HepG2 (cell line): ENCODE results near the gene RCN1. TPM values are rescaled to one million over a fixed set of nuclear protein-coding genes. Genes with fewer than 3 reads are reported as not detected.

ENCODE experiments used
- ATAC-seq: fragments of 200-7000 bp; cut with Tn5 transposase; 3 replicates; pipeline ENCODE4 v1.9.1; 2020; ENCODE audit warnings: mild to moderate bottlenecking, moderate library complexity
- BruUV-seq: library from RNA; stranded (reverse); fragments of 400-500 nt; replicated peaks from 2 replicates; lab custom pipeline; 2021; lab: Mats Ljungman, UMichigan
- CTCF ChIA-PET: fragments of 300-600 bp; formaldehyde crosslinking; extraction: SDS; loops from one replicate; lab custom pipeline; 2021; ENCODE audit warnings: low total read pairs, inconsistent platforms, low intra/inter-chr PET ratio; lab: Yijun Ruan, JAX
- POLR2A ChIA-PET: fragments of 350-600 bp; sonication (Branson Sonifier 250); formaldehyde crosslinking; loops from one replicate; lab custom pipeline; 2020; ENCODE audit warnings: antibody characterized with exemption, inconsistent platforms; lab: Yijun Ruan, JAX
- DNase-seq: peaks from one replicate; pipeline ENCODE4 v3.0.0-alpha.2; 2015; ENCODE audit warnings: low spot score
- FAIRE-seq: peaks from 3 replicates; lab custom pipeline; 2011; peaks lifted over from hg19 to GRCh38; lab: Jason Lieb, UNC
- H2AFZ ChIP-seq: one replicate; pipeline ENCODE4 v1.6.1; 2011; ENCODE audit warnings: low read length, inconsistent platforms
- H3K27ac ChIP-seq: fragments of 300-600 bp; 3 replicates; pipeline ENCODE4 v1.8.0; 2011; ENCODE audit warnings: mixed run types, mild to moderate bottlenecking, mixed read lengths, low read length, inconsistent platforms; ENCODE audit not compliant: insufficient read depth; ENCODE audit errors: extremely low read length
- H3K27me3 ChIP-seq, 2 experiments: fragments of 200-600 bp in 1 of 2; 2 replicates in 1 of 2; 3 replicates in 1 of 2; pipeline versions ENCODE4 v1.6.0 to v1.8.0; 2011; ENCODE audit warnings: low read length in 2 of 2, mild to moderate bottlenecking in 2 of 2, moderate library complexity in 2 of 2, inconsistent platforms in 1 of 2; ENCODE audit not compliant: insufficient read depth in 2 of 2, control insufficient read depth in 1 of 2
- H3K36me3 ChIP-seq, 2 experiments: fragments of 200-600 bp in 1 of 2; replicated peaks in 1 of 2; 2 replicates in 1 of 2; 3 replicates in 1 of 2; pipeline versions ENCODE4 v1.5.1 to v1.8.0; 2011; ENCODE audit warnings: low read length in 2 of 2, inconsistent platforms in 1 of 2; ENCODE audit not compliant: insufficient read depth in 2 of 2, control insufficient read depth in 1 of 2
- H3K4me1 ChIP-seq: 2 replicates; pipeline ENCODE4 v1.5.1; 2012; ENCODE audit warnings: low read length, inconsistent platforms; ENCODE audit not compliant: insufficient read depth
- H3K4me2 ChIP-seq: 2 replicates; pipeline ENCODE4 v1.6.0; 2011; ENCODE audit warnings: low read depth, low read length, inconsistent platforms
- H3K4me3 ChIP-seq, 3 experiments: fragments of 200-600 bp in 1 of 3; sonication (generic), shearing (Covaris generic) in 1 of 3; replicated peaks in 1 of 3; 2 replicates each; pipeline ENCODE4 v1.5.1; 2011 to 2016; ENCODE audit warnings: low read length in 3 of 3, inconsistent platforms in 2 of 3, low read depth in 2 of 3, mild to moderate bottlenecking in 2 of 3, control low read depth in 1 of 3, mixed read lengths in 1 of 3; ENCODE audit not compliant: insufficient read depth in 1 of 3
- H3K79me2 ChIP-seq: one replicate; pipeline ENCODE4 v1.6.1; 2011; ENCODE audit warnings: low read length, inconsistent platforms; ENCODE audit not compliant: insufficient read depth
- H3K9ac ChIP-seq: 2 replicates; pipeline ENCODE4 v1.6.0; 2011; ENCODE audit warnings: mild to moderate bottlenecking, low read depth, low read length, inconsistent platforms; ENCODE audit not compliant: insufficient read depth
- H3K9me3 ChIP-seq: 2 replicates; pipeline ENCODE4 v1.5.1; 2012; ENCODE audit warnings: mild to moderate bottlenecking, low read length
- H4K20me1 ChIP-seq: 2 replicates; pipeline ENCODE4 v1.6.0; 2011; ENCODE audit warnings: inconsistent platforms, mild to moderate bottlenecking, low read length, moderate library complexity; ENCODE audit not compliant: insufficient read depth
- BRD4 ChIP-seq: sonication (generic); formaldehyde crosslinking; IDR thresholded peaks from 2 replicates; pipeline ENCODE4 v1.4.0; 2020; ENCODE audit warnings: missing genetic modification reagents
- DR1 ChIP-seq: sonication (generic); formaldehyde crosslinking; IDR thresholded peaks from 2 replicates; pipeline ENCODE4 v1.8.0; 2021; ENCODE audit warnings: mild to moderate bottlenecking, missing genetic modification reagents, inconsistent platforms
- ETV6 ChIP-seq: sonication (generic); formaldehyde crosslinking; conservative IDR thresholded peaks from 2 replicates; pipeline ENCODE4 v1.4.0; 2020; ENCODE audit warnings: missing genetic modification reagents
- HMG20A ChIP-seq: IDR thresholded peaks from 2 replicates; pipeline ENCODE4 v1.6.1; 2016; ENCODE audit warnings: borderline replicate concordance
- KDM5A ChIP-seq: fragments of 200-600 bp; sonication (generic); IDR thresholded peaks from 2 replicates; pipeline ENCODE4 v1.7.0; 2018; ENCODE audit warnings: antibody characterized with exemption, mild to moderate bottlenecking, low read length, borderline replicate concordance
- STAT6 ChIP-seq: sonication (generic); formaldehyde crosslinking; IDR thresholded peaks from 2 replicates; pipeline ENCODE4 v1.4.0; 2020; ENCODE audit warnings: missing genetic modification reagents, mild to moderate bottlenecking, borderline replicate concordance
- ZC3H13 ChIP-seq: sonication (generic); formaldehyde crosslinking; IDR thresholded peaks from 2 replicates; pipeline ENCODE4 v1.8.1; 2023; ENCODE audit warnings: mild to moderate bottlenecking, missing genetic modification reagents, moderate library complexity
- ZNF160 ChIP-seq: sonication (generic); formaldehyde crosslinking; IDR thresholded peaks from 2 replicates; pipeline ENCODE4 v1.8.0; 2022; ENCODE audit warnings: mild to moderate bottlenecking, inconsistent platforms, missing genetic modification reagents
- ZNF281 ChIP-seq: sonication (generic); formaldehyde crosslinking; IDR thresholded peaks from 2 replicates; pipeline ENCODE4 v1.4.0; 2020; ENCODE audit warnings: missing genetic modification reagents, borderline replicate concordance
- ZNF329 ChIP-seq: sonication (generic); formaldehyde crosslinking; IDR thresholded peaks from 2 replicates; pipeline ENCODE4 v1.9.0; 2021; ENCODE audit warnings: low read depth, mild to moderate bottlenecking, missing genetic modification reagents
- ZNF543 ChIP-seq: sonication (generic); formaldehyde crosslinking; IDR thresholded peaks from 2 replicates; pipeline ENCODE4 v1.4.0; 2020; ENCODE audit warnings: mild to moderate bottlenecking, missing genetic modification reagents
- ZNF546 ChIP-seq: sonication (generic); formaldehyde crosslinking; conservative IDR thresholded peaks from 2 replicates; pipeline ENCODE4 v1.8.1; 2023; ENCODE audit warnings: mild to moderate bottlenecking, missing genetic modification reagents
- WGBS: methylation state at CpG from one replicate; pipeline ENCODE4 v1.1.6; 2017; ENCODE audit warnings: low lambda C conversion rate; 5-methylcytosine and 5-hydroxymethylcytosine counted together
- in situ Hi-C: cut with HindIII; loops from 2 replicates; pipeline ENCODE4 v1.10.0; 2017; ENCODE audit warnings: low pct_unique_long_range_greater_than_20kb; ENCODE audit not compliant: extremely low pct_ligation_motif_present
- intact Hi-C: fragments of 100-400 bp; cut with micrococcal nuclease; formaldehyde crosslinking; loops from one replicate; pipeline ENCODE4 v1.10.0; 2022; ENCODE audit not compliant: unreplicated experiment
- polyA plus RNA-seq, 8 experiments: library from polyadenylated mRNA; depleted of rRNA in 3 of 8; stranded (reverse) in 7 of 8; unstranded in 1 of 8; fragments of >200 nt; fragmentation: Illumina TruSeq in 4 of 8; extraction: Trizol in 4 of 8; gene quantifications; 2 replicates each; pipeline versions ENCODE4 v1.2.1 to v1.2.3, GENCODE V29; 2011 to 2016; ENCODE audit warnings: low read depth in 4 of 8, missing spikeins in 1 of 8, mixed read lengths in 1 of 8; ENCODE audit not compliant: insufficient read depth in 1 of 8
- total RNA-seq, 5 experiments: library from RNA; depleted of rRNA; stranded (reverse); fragments of >200 nt; fragmentation: Illumina TruSeq; extraction: Trizol; gene quantifications; 2 replicates each; pipeline ENCODE4 v1.2.3, GENCODE V29; 2016; ENCODE audit warnings: low read depth in 1 of 5

The RCN1 gene
- total and polyA plus RNA-seq, 2 of the 13 experiments (the other 11 are each of a cell fraction or from before 2014, with no cell fraction given), result 22.0 to 28.5 TPM

GRCh38 chr11:32137869-32138268 lies 47.0 kb downstream of the RCN1 start (continued):
- TF ChIP-seq ZNF281 (CRISPR knock-in tag) (no peak), BRD4 (CRISPR knock-in tag) (no peak), ZNF546 (CRISPR knock-in tag) (no peak), ZNF543 (CRISPR knock-in tag) (no peak), ZNF329 (CRISPR knock-in tag) (no peak), ZNF160 (no peak)

GRCh38 chr11:32138902-32139301 lies 48.0 kb downstream of the RCN1 start:
- Histone ChIP-seq H2AFZ (no peak overlapping the region), H3K9me3 (no peaks in the 10 kb centered on the region), H3K27ac (no peak overlapping the region), H4K20me1 (no peaks in the 10 kb centered on the region), H3K79me2 (no peaks in the 10 kb centered on the region), H3K27me3 (no peaks in the 10 kb centered on the region; a peak in 2 of 5 replicates), H3K4me3 (no peak overlapping the region), H3K4me1 (peaks cover 10% of the 10 kb centered on the region), H3K9ac (no peak overlapping the region), H3K36me3 (no peaks in the 10 kb centered on the region), H3K4me2 (no peak overlapping the region)
- BruUV-seq, result no TSS peak
- 5% methylated on average over 3 of the region's 3 CpGs for WGBS
- ATAC-seq (no peak), FAIRE-seq (no peak), DNase-seq (no peak)
- POLR2A ChIA-PET, result no interaction called here
- CTCF ChIA-PET, result no interaction called here
- no peak for TF ChIP-seq STAT6
- no peak for TF ChIP-seq KDM5A
- TF ChIP-seq ETV6 (CRISPR knock-in tag), result no peak
- no peak for TF ChIP-seq HMG20A (CRISPR knock-in tag)
- no peak for TF ChIP-seq ZC3H13 (CRISPR knock-in tag)
- no peak for TF ChIP-seq DR1 (CRISPR knock-in tag)
- intact Hi-C loops (no loop called here), in situ Hi-C loops (no loop called here)
